ENCODE measurements around the gene COQ8A.

DNA sequence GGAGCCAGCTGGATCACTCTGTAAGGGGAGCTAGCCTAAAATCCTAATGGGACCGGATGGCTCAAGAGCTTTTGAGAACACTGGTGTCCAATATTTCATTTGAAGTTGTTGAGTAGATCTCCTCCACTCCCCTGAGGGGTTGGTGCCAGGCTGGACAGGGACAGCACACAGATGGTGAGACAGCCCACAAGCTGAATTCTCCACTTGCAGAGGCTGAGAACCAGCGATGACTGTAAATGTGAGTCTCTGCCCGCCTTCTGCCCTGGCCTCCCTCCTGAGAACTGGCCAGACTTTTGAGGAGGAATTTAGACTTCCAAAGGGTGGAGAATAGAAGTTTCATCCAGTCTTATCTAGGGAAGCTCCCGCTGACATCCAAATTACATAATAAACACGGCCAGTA, 20.5 kb upstream of the COQ8A start:
- no peak for TF ChIP-seq POLR2A (IDR thresholded peaks at IDR 0.05; ENCODE audit: borderline replicate concordance, extremely low read depth, insufficient read depth, insufficient read length)
- TF ChIP-seq, protein P1, sequence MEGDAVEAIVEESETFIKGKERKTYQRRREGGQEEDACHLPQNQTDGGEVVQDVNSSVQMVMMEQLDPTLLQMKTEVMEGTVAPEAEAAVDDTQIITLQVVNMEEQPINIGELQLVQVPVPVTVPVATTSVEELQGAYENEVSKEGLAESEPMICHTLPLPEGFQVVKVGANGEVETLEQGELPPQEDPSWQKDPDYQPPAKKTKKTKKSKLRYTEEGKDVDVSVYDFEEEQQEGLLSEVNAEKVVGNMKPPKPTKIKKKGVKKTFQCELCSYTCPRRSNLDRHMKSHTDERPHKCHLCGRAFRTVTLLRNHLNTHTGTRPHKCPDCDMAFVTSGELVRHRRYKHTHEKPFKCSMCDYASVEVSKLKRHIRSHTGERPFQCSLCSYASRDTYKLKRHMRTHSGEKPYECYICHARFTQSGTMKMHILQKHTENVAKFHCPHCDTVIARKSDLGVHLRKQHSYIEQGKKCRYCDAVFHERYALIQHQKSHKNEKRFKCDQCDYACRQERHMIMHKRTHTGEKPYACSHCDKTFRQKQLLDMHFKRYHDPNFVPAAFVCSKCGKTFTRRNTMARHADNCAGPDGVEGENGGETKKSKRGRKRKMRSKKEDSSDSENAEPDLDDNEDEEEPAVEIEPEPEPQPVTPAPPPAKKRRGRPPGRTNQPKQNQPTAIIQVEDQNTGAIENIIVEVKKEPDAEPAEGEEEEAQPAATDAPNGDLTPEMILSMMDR (IDR thresholded peaks at IDR 0.05 in 2 of 3, conservative IDR thresholded peaks at IDR 0.05 in 1 of 3; ENCODE audit: borderline replicate concordance in 1 of 3, insufficient read depth in 1 of 3, low read depth in 2 of 3, low read length in 2 of 3), result no peak
- TF ChIP-seq POLR2AphosphoS5 (IDR thresholded peaks at IDR 0.05; ENCODE audit: low read depth, low read length), result no peak
- TF ChIP-seq RAD21 (IDR thresholded peaks at IDR 0.05; ENCODE audit: low read depth), result no peak
